NCI-H2171 (cell line): ENCODE data around the gene OR8G1.
"Not testable (repeated sequence)": the region's sequence is repeated elsewhere in the genome, so short reads cannot be mapped to it uniquely, and the experiment has no call there.

ENCODE experiments used
- DNase-seq: peaks from one replicate; lab custom pipeline; 2025; lab: John Stamatoyannopoulos, UW

Gene OR8G1, protein sequence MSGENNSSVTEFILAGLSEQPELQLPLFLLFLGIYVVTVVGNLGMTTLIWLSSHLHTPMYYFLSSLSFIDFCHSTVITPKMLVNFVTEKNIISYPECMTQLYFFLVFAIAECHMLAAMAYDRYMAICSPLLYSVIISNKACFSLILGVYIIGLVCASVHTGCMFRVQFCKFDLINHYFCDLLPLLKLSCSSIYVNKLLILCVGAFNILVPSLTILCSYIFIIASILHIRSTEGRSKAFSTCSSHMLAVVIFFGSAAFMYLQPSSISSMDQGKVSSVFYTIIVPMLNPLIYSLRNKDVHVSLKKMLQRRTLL

DNA sequence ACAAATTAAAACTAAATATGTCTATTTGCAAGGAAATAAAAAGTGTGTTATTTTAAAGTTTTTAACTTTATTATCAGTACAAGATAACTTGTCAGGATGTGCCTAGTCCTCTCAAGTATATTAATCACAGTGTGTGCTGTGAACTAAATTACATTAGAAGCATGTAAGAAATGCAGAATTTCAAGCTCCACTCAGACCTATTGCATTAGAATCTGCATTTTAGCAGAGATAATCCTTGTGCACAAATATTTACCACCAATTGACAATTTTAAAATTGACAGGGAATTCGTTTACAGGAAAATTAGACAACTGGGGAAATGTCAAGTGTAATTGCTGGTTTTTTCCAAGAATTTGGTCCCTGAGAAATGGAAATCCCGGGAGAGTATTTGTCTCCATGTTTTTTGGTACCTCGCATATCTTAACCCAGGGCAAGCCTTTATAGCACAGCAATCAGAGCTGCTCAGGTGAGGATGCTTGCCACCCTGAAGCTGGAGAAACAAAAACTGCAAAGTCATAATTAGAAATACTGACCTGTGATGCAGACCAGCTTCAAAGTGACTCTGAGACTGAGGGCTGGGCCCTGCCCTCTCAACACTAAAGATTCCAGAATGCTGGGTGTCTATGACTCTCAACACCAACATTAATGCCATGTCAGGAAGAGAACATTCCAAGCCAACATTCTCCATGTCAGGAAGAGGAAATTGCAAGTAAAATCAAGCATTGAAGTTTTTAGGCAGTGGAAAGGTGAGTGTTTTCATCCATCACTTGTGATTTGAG lies at the start of gene OR8G1:
Gene OR8G1, plus strand, starts transcription at position 475 of the 777 bp plus-strand sequence. CDS start 8,581 bp downstream, outside the sequence.
- DNase-seq = no peak

DNA sequence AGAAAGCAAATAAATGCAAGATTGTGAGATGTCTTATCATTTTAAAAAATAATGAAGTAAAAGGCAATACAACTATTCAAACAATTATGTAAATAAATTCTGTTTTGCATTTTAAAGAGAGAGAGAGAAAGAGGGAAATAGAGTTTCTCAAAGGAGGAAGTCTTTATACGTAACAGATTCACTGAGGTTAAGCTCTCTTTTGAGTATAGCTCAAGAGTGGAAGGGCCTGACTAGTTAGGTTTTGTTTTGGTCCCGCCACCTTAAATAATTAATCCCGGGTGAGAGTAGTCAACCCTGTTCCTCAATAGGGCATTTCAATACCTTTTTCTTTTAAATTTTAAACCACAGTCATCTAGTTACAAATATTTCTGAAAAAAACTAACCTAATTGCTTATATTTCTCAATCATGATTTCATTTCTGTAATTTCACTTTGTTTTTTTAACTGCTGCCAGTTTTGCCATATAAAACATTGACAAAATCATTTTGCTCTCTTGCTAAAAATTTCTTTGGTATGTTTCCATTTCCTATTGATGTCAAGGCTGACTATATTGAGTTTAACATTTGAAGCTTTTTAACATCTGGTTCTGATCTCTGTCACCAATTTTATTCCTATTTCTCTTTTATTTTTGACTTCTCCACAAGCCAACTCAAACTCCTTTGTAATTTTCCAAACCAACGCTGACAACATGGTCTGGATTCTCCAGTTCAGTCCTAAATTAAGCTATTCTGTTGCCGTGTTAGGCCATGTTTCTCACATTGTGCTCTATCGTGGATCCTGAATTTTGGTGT lies 47.5 kb upstream of the OR8G1 start:
- DNase-seq = no peak

DNA sequence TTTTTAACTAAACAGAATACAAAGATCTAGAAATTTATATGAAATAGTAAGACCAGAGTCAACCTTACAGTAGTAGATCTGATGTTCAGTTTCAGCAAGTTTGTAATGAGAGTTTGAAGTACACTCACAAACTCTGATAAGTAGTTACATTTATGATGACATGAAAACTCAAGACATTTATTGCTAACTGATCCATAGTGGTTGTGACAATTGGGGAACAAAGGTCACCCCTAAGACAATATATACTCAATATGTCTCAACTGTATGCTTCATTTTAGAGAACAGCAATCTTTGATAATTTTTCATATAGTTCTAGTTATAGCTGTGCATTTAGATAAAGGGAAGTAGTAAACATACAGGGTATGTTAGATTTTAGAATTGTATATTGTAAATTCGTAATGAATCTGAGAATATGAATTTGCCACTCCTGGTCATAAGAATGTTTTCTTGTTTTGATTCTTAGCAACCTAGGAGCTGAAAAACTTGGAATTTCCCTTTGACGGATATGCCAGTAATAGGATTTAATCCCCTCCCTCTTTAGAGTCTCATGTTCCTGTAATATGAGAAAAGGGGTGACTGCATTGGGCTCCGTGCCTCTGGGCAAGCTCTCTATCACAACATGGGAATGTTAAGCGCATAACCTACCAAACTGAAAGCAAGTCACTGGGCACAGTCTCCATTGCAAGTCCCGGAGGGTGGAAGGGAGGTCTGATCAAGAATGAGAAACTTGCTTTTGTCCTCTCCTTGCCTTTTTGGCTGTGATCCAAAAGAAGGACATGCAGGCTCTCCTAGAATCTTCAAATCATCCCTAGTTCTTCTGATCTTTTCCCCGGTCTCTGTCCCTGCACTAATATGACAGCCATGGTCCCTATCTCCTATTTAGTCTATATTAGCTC lies 46.4 kb upstream of the OR8G1 start:
- no peak for DNase-seq

DNA sequence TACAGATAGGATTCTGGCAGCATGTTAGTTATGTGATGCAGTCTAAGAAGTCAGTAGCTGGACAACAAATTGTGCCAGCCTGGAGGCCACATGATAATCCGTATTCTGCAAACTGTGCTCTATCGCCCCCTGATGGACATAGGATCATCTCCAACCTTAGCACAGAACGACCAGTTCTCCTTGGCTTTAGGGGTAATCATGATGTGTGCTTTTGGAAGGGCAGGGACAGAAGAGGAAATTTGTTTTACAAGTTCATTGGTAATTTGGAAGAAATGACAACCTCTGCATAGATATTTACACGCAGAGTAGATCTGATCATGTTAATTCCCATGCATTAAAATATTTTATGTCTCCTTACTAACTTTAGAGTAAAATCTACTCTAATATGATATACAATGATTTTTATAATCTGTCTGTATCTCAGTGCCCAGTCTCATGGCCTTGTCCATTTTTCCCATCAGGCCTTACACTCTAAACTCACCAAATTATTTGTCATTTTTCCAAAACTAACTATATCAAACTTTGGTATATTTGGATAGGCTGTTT lies 45.6 kb upstream of the OR8G1 start:
- DNase-seq = no peak

DNA sequence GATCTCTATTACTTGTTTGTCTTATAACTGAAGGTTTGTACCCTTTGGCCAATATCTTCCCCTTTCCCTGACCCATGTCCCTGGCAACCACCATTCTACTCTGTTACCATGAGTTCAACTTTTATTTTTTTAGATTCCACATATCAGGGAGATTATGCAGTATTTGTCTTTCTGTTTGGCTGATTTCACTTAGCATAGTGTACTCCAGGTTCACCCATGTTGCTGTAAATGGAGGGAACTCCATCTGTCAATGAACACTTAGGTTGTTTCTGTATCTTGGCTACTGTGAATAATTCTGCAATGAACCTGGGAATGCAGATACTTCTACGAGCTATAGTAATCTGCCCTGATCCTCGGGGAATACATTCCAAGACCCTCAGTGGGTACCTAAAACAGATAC lies 42.9 kb upstream of the OR8G1 start:
- no peak for DNase-seq

DNA sequence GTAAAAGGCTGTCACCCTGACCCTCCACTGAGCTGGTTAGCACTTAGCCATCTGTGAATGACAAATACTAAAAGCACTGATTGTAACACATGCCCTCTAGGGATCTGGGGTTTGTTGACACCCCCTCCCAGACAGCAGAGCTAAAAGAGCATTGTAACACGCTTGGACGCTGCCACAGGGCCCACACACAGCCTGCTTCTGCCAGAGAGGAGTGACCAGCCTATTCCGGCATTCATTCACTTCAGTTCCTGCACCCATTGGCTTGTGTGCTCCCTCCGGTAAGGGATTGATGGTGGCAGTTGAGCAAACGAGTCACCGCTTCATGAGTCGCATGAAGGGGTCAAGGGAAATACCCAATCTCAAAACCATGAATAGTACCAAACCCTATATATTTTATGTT lies 42.0 kb upstream of the OR8G1 start:
- DNase-seq = no peak

DNA sequence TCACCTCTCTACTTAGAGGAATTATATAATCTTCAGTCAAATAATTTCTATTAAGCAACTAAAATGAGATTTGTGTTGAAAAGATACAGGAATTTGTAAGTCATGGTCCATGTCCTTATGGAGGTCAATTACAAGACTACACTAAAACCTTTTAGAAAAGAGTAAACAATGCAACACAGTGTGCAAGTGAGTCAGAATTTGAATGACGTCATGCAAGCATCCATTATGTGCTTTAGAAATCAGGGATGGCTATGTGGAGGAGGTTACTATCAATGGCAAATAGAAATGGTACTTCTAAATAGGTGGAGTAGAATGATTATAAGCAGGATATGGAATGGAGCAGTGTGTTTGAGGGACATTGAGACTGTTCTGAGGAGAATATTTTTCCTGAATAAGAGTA lies 41.2 kb upstream of the OR8G1 start:
- DNase-seq = no peak

DNA sequence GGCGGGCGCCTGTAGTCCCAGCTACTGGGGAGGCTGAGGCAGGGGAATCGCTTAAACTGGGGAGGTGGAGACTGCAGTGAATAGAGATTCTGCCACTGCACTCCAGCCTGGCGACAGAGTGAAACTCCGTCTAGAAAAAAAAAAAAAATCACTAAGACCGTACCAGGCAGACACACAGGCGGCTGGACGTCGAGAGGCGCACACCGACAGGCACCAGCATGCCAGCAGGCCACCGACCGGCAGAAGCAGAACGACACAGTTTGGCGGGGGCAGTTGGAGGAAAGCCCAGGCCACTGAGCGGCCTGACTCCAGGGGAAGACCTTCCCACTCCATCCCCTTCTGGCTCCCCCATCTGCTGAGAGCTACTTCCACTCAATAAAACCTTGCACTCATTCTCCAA lies 40.2 kb upstream of the OR8G1 start:
- DNase-seq = no peak

DNA sequence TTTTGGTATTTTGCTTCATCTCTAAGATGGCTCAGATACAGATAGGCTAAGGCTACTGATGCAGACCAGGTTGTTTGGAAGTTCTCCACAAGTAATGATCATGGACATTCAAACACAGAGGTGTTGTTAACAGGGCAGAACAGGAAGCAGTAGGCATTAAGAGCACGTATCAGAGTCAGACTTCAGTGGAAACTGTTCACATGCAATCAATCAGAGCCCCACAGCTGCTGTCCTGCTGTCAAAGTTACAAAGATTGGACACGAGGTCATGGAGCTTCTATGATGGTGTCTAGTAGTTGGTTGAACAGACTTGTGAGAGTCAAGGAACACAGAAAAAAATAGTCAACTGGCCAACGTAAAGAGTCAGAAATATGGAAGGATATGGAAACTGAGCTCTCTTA lies 37.9 kb upstream of the OR8G1 start:
- DNase-seq = no peak

DNA sequence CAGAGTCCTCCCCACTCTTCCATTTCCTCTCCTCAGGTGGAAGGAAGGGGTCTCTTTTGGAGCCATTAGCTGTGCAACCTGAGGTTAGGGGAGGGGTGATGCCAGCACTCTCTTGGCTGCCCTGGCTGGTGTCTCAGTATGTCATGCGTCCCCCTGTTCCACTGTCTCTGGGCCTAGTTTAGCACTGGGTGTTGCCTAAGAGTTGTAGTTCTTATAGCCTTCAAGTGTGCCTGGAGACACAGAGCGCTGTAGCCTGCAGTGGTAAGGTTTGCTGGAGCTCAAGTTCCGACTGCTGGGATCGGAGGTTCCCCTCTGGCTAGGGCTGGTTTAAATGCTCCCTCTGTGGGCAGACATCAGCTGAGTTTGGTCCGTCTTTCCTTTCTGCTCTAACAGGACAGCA lies 36.9 kb upstream of the OR8G1 start:
- no peak for DNase-seq

DNA sequence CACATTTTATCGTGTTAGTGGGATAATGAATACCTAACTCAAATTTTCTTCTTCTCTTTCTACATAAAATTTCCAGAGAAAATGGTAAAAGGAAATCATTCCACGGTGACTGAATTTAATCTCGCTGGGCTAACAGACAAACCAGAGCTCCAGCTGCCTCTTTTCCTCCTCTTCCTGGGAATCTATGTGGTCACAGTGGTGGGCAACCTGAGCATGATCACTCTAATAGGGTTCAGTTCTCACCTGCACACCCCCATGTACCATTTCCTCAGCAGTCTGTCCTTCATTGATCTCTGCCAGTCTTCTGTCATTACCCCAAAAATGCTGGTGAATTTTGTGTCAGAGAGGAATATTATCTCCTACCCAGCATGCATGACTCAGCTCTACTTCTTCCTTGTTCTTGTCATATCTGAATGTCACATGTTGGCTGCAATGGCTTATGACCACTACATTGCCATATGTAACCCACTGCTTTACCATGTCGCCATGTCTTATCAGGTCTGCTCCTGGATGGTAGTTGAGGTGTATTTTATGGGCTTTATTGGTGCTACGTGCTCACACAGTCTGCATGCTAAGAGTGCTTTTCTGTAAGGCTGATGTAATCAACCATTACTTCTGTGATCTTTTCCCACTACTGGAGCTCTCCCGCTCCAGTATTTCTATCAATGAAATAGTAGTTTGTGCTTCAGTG lies 33.6 kb upstream of the OR8G1 start:
- no peak for DNase-seq

DNA sequence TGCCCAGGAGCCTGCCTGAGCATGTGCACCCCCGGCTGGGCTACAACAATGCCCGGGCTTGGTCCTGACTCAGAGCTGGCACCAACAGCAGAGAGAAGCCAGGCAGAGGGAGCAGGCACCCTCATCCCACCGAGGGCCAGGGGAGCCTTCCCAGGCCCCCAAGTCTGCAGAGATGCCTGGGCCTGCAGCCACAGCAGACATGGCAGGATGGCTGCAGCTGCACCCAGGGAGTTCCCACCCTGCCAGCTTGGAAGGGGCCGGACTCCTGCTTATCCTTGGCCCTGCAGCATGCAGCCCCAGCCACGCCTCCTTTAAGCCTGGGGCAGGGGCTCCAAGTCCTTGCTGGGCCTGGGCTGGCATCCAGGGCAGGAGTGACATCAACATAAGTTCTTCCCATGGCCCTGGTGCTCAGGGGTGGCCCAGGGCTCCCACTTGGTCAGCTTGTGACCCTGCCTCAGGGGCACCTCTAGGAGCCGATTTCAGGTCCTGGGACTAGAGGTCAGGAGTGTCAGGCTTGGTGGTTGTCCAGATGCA lies 31.0 kb upstream of the OR8G1 start:
- DNase-seq = no peak

DNA sequence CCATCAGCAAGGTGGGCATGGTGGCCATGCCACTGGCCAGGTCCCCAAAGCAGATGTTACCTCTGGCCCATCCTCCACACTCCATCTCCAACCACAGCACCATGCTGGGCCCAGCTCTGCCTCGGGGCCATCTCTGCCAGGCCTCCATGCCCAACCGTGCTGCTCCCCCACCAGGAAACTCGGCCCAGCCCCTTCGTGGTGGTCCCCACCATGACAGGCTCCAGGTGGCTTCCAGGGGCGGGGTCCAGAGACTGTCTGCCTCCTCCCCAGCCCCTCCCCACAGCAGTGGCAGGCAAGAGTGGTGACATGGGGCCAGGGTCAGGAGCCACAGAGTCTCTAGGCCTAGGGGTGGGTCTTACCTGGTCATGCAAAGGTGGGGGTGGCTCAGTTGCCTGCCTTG lies 30.5 kb upstream of the OR8G1 start:
- DNase-seq = no peak

DNA sequence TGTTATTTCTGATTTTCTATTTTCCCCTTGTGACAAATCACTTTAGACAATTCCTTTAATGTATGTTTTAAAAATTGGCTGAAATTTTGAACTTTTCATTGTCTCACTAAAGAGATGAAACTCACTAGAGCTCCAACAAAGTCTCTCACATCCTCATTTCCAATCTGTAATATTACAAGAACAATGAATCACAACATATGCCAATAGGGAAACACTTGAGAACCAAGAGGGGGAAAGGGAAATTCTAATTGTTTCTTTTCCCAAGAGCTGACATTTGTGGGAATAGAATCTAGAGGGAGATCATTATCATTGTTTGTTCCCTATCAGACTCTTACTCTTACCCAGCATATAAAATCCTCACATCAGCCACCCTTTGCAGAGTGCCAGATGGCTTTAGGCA lies 29.6 kb upstream of the OR8G1 start:
- peak; percentile 14 for DNase-seq

DNA sequence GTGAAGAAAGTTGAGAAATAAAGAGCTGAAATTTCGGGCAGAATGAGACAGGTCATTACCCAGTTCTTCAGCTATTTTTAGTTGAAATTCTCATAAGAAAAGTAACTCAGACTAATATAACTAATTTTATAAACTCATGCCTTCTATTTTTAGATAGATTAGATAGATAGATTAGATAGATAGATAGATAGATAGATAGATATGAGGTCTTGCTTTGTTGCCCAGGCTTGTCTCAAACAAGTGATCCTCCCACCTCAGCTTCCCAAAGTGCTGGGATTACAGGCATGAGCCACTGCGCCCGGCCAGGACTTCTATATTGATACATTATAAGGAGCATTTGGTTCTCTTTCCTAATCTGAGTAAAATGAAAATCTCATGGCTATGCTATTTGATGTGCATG lies 26.9 kb upstream of the OR8G1 start:
- DNase-seq = no peak

DNA sequence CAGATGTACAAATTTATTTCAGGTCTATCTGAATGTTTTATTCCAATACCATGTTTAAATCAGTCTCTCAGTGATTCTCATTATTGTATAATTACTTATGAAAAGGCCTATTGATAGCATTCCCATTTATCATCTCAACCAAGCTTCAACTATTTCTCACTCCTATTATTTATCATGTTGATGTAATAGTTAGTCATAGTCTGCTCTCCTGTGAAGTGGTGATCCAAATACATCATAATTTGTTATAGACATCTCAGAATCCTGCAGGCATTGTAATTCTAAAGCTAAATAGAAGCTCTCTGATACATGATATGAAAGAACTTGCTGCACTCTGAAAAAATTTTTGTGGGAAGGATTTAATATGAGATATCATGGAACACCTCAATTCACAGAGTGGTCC lies 21.8 kb upstream of the OR8G1 start:
- DNase-seq = no peak

DNA sequence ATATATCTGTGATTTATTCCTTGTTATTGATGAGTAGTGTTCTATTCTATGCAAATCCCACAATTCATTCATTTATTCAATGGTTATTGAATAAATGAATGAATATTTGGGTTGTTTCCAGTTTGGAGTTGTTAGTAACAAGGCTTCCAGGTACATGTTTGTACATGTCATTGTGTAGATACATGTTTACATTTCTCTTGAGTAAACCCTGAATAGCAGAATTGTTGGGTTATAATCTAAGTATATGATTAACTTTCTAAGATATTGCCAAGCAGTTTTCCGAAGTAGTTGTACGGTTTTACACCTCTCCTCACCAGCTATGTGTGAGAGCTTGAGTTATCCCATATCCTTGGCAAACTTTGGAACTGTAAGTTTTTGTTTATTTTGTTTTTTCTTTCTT lies 18.5 kb upstream of the OR8G1 start:
- no peak for DNase-seq

DNA sequence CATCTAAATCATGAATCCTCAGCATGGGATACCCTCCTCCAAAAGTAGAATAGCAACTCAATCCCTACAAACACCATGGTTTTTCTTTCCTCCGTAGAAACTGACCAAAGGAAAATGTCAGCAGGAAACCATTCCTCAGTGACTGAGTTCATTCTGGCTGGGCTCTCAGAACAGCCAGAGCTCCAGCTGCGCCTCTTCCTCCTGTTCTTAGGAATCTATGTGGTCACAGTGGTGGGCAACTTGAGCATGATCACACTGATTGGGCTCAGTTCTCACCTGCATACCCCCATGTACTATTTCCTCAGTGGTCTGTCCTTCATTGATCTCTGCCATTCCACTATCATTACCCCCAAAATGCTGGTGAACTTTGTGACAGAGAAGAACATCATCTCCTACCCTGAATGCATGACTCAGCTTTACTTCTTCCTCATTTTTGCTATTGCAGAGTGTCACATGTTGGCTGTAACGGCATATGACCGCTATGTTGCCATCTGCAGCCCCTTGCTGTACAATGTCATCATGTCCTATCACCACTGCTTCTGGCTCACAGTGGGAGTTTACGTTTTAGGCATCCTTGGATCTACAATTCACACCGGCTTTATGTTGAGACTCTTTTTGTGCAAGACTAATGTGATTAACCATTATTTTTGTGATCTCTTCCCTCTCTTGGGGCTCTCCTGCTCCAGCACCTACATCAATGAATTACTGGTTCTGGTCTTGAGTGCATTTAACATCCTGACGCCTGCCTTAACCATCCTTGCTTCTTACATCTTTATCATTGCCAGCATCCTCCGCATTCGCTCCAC lies 16.1 kb upstream of the OR8G1 start:
- DNase-seq = not testable (repeated sequence)

DNA sequence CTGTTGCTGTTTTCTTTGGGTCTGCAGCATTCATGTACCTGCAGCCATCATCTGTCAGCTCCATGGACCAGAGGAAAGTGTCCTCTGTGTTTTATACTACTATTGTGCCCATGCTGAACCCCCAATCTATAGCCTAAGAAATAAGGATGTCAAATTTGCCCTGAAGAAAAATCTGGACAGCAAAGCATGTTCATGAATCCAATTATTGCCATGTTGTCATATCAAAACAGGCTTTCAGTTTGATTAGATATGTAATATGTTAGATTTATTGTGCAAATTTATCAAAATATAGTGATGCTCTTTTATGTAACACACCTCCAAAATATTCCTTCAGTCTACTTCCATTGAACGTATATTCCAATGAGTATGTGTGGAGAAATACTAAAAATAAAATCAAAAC lies 15.4 kb upstream of the OR8G1 start:
- no peak for DNase-seq

DNA sequence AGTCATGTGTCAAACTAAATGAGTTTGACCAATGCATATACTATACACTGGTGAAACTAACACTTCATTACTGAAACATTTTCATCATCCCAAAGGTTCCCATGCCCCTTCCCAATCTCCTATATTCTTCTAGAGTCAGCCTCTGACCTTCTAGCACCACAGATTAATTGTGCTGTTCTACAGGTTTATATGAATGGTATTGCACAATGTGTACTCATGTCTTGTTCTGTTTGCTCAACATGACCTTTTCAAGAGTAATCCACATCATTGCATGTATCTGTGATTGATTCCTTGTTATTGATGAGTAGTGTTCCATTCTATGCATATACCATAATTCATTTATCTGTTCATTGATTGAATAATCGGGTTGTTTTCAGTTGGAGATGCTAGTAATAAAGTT lies 7.5 kb upstream of the OR8G1 start:
- no peak for DNase-seq
